ENCODE data around the gene SERPINA12. TPM values are rescaled to one million over a fixed set of nuclear protein-coding genes. Genes with fewer than 3 reads are reported as not detected.

SERPINA12 gene
- total RNA-seq, 2 donors from 2014 or later: not detected

DNA sequence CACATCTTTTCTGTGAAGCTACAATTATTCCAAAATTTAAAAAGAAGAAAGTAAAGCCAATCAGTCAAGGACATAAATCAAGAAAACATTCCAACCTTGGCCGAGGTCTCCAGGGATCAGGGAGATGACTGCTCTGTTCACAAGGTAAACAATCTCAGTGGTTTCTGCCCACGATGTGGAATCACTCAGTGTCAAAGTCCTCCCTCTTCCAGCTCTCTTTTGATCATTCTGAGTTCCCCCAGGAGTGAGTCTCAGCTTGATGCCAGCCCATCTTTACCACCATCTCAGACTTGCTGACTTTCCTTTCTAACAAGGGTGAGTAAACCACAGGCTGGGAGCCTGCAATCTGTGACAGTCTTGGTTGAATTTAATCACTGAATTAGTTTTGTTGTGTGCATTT lies 28.5 kb downstream of the SERPINA12 start:
- H3K36me3 Mint-ChIP-seq (ENCODE audit: low read depth): no peaks in the 10 kb centered on the region
- H3K4me1 Mint-ChIP-seq: peaks cover 3% of the 10 kb centered on the region
- ATAC-seq: no peak
- H3K9me3 ChIP-seq (ENCODE audit: control insufficient read depth, low read length, poor library complexity, severe bottlenecking): peaks cover 2% of the 10 kb centered on the region
- DNase-seq: no peak
- no peak overlapping the region for H3K27ac Mint-ChIP-seq
- no peak overlapping the region for H3K4me3 Mint-ChIP-seq
- H3K27me3 Mint-ChIP-seq: peaks cover 23% of the 10 kb centered on the region

DNA sequence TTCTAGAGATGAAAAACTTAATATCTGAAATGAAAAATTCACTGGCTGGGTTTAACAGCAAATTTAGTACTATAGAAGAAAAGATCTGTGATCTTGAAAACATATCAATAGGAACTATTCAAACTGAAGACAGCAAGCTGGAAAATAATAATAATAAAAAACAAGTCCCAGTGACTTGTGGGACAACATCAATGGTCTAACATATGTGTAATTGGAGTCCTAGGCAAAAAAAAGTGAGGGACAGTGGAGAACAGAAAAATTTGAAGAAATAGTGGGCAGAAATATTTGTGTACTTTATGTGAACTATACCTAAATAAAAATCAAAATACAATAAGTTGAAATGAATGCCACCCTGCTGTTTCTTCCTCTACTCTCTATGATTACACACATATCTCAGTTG lies 30.8 kb downstream of the SERPINA12 start:
- DNase-seq (no peak), ATAC-seq (no peak)
- Mint-ChIP-seq H3K4me3 (no peak overlapping the region), H3K27me3 (peaks cover 7% of the 10 kb centered on the region), H3K4me1 (no peaks in the 10 kb centered on the region), H3K27ac (no peak overlapping the region), H3K36me3 (ENCODE audit: low read depth) (no peaks in the 10 kb centered on the region)
- peaks cover 2% of the 10 kb centered on the region for H3K9me3 ChIP-seq (ENCODE audit: control insufficient read depth, low read length, poor library complexity, severe bottlenecking)

DNA sequence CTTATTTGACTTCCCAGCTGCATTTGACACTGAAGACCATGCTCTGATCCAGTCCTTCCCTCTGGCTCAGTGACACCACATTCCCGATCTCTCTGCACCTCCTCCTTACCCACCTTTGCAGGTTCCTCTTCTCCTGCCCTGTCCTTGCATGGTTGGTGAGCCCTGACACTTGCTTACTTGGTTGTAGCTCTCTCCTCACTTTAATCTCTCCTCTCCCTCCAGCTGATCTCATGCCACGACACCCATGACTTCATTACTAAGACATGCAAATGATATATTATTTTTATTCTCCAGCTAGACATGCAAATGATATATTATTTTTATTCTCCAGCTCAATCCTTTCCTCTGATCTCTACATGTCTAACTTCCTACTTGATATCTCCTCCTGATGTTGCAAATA lies 33.2 kb downstream of the SERPINA12 start, which contains the start of gene SERPINA9:
Gene SERPINA9 (minus strand): TSS at position 175 of the 400 bp plus-strand sequence. CDS start 6,357 bp downstream, outside the sequence.
- no peak within 1 kb of the TSS for H3K4me3 Mint-ChIP-seq

DNA sequence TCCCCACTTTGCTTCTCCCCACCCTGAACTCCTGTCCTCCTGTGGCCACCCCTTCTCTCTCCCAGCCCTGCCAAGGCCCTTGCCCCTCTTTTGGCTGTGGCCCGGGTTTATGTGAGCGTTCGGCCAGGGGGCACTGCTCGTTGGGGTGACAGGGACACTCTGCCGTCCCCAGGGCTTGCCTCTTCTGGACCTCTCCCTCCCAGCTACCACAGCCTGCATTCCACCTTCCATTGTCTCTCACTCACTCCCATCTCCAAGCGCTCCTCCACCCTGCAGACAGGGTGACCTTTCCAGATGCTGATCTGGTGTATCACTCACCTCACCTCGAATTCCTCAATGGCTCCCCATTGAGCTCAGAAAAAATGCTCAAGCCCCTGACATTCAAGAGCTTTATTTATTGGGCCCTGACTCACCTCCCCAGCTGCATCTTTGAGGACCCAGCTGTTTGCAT lies 34.7 kb downstream of the SERPINA12 start:
- Mint-ChIP-seq H3K27ac (no peak overlapping the region), H3K27me3 (peaks cover 7% of the 10 kb centered on the region), H3K4me3 (no peak overlapping the region), H3K4me1 (no peaks in the 10 kb centered on the region), H3K36me3 (ENCODE audit: low read depth) (no peaks in the 10 kb centered on the region)
- DNase-seq (no peak), ATAC-seq (no peak)
- peaks cover 2% of the 10 kb centered on the region for H3K9me3 ChIP-seq (ENCODE audit: control insufficient read depth, low read length, poor library complexity, severe bottlenecking)

More for the DNA sequence above, 33.2 kb downstream of the SERPINA12 start, which contains the start of gene SERPINA9:
- H3K9me3 ChIP-seq (ENCODE audit: control insufficient read depth, low read length, poor library complexity, severe bottlenecking): peaks cover 2% of the 10 kb centered on the region
- DNase-seq (no peak), ATAC-seq (no peak)
- Mint-ChIP-seq H3K27ac (no peak within 1 kb of the TSS), H3K27me3 (peaks cover 7% of the 10 kb centered on the region), H3K4me1 (no peaks in the 10 kb centered on the region), H3K36me3 (ENCODE audit: low read depth) (no peaks in the 10 kb centered on the region)

DNA sequence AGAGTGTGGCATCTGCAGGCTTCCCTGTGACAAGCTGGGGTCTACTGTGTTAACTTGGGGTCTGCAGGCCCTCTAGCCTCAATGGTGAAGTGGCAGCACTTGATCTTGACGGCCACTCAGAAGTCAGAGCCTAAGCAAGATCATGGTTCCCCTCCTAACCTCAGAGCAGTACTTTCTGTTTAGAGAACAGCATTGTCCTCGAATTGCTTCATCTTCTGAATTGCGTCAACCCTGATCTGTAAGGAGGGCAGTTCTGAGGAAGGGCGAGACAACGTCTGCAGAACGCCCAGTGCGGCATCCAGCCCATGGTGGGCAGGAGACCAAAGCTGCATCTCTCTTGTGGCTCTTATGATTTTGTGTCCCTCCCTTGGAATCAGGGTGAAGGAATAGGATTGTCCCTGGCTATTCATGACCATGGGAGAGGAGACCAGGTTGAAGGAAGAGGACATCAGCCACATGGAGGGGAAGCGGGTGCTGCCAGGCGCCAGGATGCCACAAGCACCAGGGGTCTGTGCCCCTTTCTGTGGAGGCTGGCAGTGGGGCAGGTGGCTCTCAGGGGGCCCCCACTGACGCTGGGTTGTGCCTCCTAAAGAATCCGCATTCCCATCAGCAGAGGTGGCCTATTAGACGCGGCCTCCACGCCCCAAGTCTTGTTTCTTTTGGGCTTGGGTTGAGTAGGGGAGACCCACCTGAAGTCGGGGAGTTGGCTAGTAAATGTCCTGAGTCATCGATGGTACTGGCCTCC lies 35.4 kb downstream of the SERPINA12 start:
- H3K27ac Mint-ChIP-seq: no peak overlapping the region
- peaks cover 7% of the 10 kb centered on the region for H3K27me3 Mint-ChIP-seq
- ATAC-seq: no peak

DNA sequence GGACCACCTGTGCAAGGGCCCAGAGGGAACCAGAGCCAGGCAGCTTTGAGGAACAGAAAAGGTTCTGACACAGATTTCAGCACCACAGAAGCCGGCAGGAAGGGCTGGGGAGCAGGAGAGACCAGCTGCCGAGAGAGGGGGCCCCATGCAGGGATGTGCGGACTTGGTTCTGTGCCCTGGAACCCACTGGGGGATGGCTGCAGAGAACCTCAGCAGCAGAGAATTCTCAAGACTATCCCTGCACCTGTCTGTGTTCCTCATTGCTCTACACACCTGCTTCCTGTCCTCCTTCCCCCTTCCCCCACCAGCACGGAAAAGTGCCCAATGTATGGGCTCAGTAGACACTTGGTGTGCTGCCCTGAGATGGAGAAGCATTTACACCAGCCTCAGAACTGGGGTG lies 36.4 kb downstream of the SERPINA12 start:
- no peak overlapping the region for H3K27ac Mint-ChIP-seq
- no peaks in the 10 kb centered on the region for H3K36me3 Mint-ChIP-seq (ENCODE audit: low read depth)
- DNase-seq: no peak
- H3K4me3 Mint-ChIP-seq: no peak overlapping the region
- no peaks in the 10 kb centered on the region for H3K9me3 ChIP-seq (ENCODE audit: control insufficient read depth, low read length, poor library complexity, severe bottlenecking)
- no peaks in the 10 kb centered on the region for H3K4me1 Mint-ChIP-seq
- peaks cover 7% of the 10 kb centered on the region for H3K27me3 Mint-ChIP-seq
- no peak for ATAC-seq

More for the DNA sequence above, 35.4 kb downstream of the SERPINA12 start:
- Mint-ChIP-seq H3K4me3 (no peak overlapping the region), H3K36me3 (ENCODE audit: low read depth) (no peaks in the 10 kb centered on the region), H3K4me1 (no peaks in the 10 kb centered on the region)
- H3K9me3 ChIP-seq (ENCODE audit: control insufficient read depth, low read length, poor library complexity, severe bottlenecking): peaks cover 2% of the 10 kb centered on the region
- no peak for DNase-seq

DNA sequence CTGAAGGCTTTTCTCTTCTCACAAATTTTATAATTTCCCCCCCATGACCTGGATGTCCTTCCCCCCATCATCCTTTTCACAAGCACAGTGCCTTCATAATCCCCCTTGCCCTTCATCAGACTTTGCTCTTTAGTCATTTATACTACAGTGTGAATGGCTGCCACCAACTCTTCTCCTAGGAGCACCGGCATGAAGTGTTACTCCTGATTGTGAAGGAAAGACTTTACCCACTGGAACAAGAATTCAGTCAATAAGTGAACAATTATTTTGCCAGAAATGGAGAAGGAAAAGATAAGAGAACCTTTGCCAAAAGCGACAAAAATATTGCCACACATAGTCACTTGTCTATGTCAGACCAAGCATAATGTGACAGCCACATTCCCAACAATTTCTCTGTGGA lies 38.2 kb downstream of the SERPINA12 start:
- no peaks in the 10 kb centered on the region for H3K9me3 ChIP-seq (ENCODE audit: control insufficient read depth, low read length, poor library complexity, severe bottlenecking)
- Mint-ChIP-seq H3K36me3 (ENCODE audit: low read depth) (peaks cover 3% of the 10 kb centered on the region), H3K27ac (no peak overlapping the region), H3K4me3 (no peak overlapping the region), H3K27me3 (peaks cover 7% of the 10 kb centered on the region), H3K4me1 (no peaks in the 10 kb centered on the region)
- no peak for DNase-seq
- no peak for ATAC-seq

DNA sequence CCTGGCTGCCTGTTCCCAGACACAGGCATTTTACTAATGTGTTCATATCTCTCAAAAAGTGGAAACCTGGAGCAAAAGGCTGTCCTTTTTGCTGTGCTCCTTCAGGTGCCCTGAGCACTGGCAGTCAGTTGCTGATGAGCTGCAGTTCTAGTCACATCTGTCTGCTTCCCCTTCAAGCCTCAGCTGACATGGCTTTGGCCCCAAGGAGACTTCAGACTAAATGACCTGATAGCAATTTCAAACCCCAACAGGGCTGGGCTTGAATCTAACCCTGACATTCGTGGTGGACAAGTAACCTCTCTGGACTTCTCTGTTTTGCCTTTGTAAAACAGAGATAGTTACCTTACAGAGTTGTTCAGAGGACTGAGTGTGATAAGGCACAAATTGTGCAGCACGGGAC lies 39.0 kb downstream of the SERPINA12 start:
- ATAC-seq (no peak), DNase-seq (no peak)
- peaks cover 7% of the 10 kb centered on the region for H3K27me3 Mint-ChIP-seq
- H3K4me3 Mint-ChIP-seq: no peak overlapping the region
- peaks cover 3% of the 10 kb centered on the region for H3K36me3 Mint-ChIP-seq (ENCODE audit: low read depth)
- H3K9me3 ChIP-seq (ENCODE audit: control insufficient read depth, low read length, poor library complexity, severe bottlenecking): no peaks in the 10 kb centered on the region
- H3K27ac Mint-ChIP-seq: no peak overlapping the region
- H3K4me1 Mint-ChIP-seq: no peaks in the 10 kb centered on the region

DNA sequence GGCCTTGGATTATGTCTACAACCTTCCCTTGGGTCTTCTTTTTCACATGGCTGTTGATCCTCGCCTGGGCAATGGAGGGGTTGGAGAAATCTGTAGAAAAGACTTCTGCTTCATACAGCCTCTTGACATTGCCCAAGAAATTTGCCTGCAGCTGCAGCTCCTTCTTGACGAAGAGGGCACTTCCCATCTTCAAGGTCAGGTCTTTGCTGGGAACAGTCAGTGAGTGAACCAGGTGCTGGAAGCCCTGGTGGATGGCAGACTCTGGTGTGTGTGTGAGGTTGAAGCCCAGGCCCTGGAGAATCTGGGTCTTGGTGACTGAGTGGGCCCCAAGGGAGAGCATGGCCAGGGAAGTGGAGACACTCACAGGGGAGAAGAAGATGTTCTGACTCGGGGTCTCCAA lies 40.0 kb downstream of the SERPINA12 start:
- DNase-seq: no peak
- ATAC-seq: no peak
- Mint-ChIP-seq H3K27ac (no peak overlapping the region), H3K4me3 (no peak overlapping the region), H3K36me3 (ENCODE audit: low read depth) (peaks cover 3% of the 10 kb centered on the region), H3K4me1 (no peaks in the 10 kb centered on the region), H3K27me3 (peaks cover 7% of the 10 kb centered on the region)
- no peaks in the 10 kb centered on the region for H3K9me3 ChIP-seq (ENCODE audit: control insufficient read depth, low read length, poor library complexity, severe bottlenecking)

DNA sequence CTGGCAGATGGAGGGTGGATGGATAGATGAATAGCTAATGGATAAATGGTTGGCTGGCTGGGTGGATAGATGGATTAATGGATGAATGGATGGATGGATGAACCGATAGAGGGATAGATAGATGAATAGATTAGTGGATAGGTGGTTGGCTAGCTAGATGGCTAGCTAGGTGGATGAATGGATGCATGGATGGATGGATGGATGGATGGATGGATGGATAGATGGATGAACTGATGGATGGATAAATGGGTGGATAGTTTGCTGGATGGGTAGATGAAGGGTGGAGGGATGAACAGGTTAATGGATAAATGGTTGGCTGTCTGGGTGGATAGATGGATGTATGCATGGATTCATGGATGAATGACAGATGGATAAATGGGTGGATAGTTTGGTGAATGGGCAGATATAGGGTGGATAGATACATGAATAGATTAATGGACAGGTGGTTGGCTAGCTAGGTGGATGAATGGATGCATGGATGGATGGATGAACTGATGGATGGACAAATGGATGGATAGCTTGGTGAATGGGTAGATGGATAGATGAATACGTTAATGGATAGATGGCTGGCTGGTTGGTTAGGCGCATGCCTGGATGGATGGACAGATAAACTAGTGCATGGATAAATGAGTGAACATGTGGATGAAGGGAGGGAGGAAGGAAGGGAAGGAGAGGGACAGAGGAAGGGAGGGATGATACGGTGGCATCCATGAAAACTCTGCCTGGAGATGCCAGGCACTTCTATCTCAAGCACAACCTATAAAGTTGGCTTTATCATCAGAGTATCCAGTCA lies 41.3 kb downstream of the SERPINA12 start:
- Mint-ChIP-seq H3K36me3 (ENCODE audit: low read depth) (peaks cover 3% of the 10 kb centered on the region), H3K4me3 (no peak overlapping the region), H3K27me3 (peaks cover 7% of the 10 kb centered on the region), H3K4me1 (no peaks in the 10 kb centered on the region), H3K27ac (no peak overlapping the region)
- no peak for DNase-seq
- H3K9me3 ChIP-seq (ENCODE audit: control insufficient read depth, low read length, poor library complexity, severe bottlenecking): no peaks in the 10 kb centered on the region
- no peak for ATAC-seq

DNA sequence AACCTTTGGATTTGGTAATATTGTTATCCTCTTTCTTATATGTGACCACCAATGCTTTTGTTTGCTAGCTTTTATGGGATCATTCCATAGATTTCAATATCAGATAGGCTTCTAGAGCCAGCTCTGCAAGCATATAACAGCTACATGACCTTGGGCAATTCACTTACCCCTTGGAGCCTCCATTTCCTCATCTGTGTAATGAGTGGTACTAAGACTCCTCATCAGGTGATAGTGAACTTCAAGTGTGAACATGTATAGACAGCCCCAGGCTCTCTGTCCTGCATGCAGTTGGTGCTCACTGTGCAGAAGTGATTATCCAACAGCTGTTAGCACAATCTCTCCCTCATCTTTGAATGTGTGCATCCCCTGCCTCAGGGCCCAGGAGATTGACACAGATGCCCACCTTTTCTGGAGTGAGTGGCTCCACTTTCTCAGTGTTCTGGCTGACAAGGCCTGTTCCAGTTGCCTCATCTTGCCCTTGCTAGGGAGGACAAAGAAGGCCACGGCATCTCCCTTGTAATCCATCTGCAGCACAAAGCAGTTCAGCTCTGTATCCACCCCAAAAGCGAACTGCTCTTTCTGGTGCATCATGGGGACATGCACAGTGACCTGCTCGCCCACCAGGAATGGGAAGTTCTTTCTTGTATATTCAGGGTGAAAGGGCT lies 42.4 kb downstream of the SERPINA12 start:
- Mint-ChIP-seq H3K36me3 (ENCODE audit: low read depth) (peaks cover 5% of the 10 kb centered on the region), H3K4me3 (no peak overlapping the region), H3K27me3 (peaks cover 2% of the 10 kb centered on the region), H3K4me1 (no peaks in the 10 kb centered on the region), H3K27ac (no peak overlapping the region)
- DNase-seq (no peak), ATAC-seq (no peak)
- no peaks in the 10 kb centered on the region for H3K9me3 ChIP-seq (ENCODE audit: control insufficient read depth, low read length, poor library complexity, severe bottlenecking)

DNA sequence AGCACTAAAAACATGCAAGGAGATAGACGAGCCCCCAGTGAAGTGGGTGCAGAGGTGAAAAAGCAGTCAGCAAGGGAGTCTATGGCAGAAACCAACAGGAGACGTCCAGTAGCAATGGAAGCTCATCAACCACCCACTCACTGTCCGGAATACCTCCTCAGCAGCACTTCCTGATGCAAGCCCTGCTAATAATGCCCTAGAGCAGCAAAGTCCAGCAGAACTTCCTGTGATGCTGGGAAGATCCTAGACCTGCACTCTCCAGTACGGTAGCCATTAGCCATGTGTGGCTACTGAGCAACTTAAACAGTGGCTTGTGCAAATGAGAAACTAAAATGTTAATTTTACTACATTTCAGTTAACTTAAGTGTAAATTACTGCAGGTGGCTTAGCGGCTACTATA lies 44.2 kb downstream of the SERPINA12 start:
- H3K27me3 Mint-ChIP-seq: peaks cover 12% of the 10 kb centered on the region
- no peak for ATAC-seq
- H3K27ac Mint-ChIP-seq: no peak overlapping the region
- H3K4me1 Mint-ChIP-seq: no peaks in the 10 kb centered on the region
- no peaks in the 10 kb centered on the region for H3K9me3 ChIP-seq (ENCODE audit: control insufficient read depth, low read length, poor library complexity, severe bottlenecking)
- no peak for DNase-seq
- peaks cover 5% of the 10 kb centered on the region for H3K36me3 Mint-ChIP-seq (ENCODE audit: low read depth)
- H3K4me3 Mint-ChIP-seq: no peak overlapping the region

DNA sequence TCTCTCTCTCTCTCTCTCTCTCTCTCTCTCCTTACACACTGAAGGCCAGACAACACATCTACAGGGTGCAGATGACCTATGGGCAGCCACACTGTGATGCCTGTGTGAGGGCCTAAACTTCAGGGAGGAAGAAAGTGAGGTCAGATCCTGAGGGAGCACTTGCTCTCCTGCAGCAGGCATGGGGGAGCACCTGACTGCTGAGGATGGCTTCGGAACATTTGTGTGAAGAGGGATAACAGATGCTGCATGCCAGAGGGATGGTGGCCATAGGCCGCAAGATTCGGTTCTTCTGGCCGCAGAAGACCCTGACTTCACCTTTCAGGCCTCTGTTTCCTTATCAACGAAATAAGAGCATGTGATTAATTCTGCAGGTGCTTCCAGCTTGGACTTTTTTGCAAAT lies 45.0 kb downstream of the SERPINA12 start:
- Mint-ChIP-seq H3K36me3 (ENCODE audit: low read depth) (peaks cover 5% of the 10 kb centered on the region), H3K27ac (no peak overlapping the region), H3K4me1 (no peaks in the 10 kb centered on the region), H3K27me3 (peaks cover 12% of the 10 kb centered on the region), H3K4me3 (no peak overlapping the region)
- ATAC-seq (no peak), DNase-seq (no peak)
- H3K9me3 ChIP-seq (ENCODE audit: control insufficient read depth, low read length, poor library complexity, severe bottlenecking): no peaks in the 10 kb centered on the region

All from T-helper 17 cell (primary cell).